HFFc6 (cell line): ENCODE measurements around the gene AIF1L. TPM values are rescaled to one million over a fixed set of nuclear protein-coding genes. Genes with fewer than 3 reads are reported as not detected.
"Not testable (repeated sequence)": the region's sequence is repeated elsewhere in the genome, so short reads cannot be mapped to it uniquely, and the experiment has no call there.

Source experiments
- DNase-seq: peaks from one replicate; pipeline ENCODE4 v3.0.0-alpha.2; 2018
- H3K27ac Mint-ChIP-seq: 2 replicates; pipeline ENCODE4 v1.8.0; 2020; ENCODE audit warnings: mild to moderate bottlenecking, mixed read lengths
- H3K27me3 Mint-ChIP-seq: 2 replicates; pipeline ENCODE4 v1.8.0; 2021; ENCODE audit warnings: mild to moderate bottlenecking, moderate library complexity, mixed read lengths; ENCODE audit not compliant: insufficient read depth
- H3K36me3 Mint-ChIP-seq: 2 replicates; pipeline ENCODE4 v1.8.0; 2021; ENCODE audit warnings: low read depth, mixed read lengths
- H3K4me1 Mint-ChIP-seq: 2 replicates; pipeline ENCODE4 v1.8.0; 2020; ENCODE audit warnings: low read depth, mixed read lengths
- H3K4me3 Mint-ChIP-seq: 2 replicates; pipeline ENCODE4 v1.8.0; 2020; ENCODE audit warnings: mild to moderate bottlenecking, moderate library complexity, mixed read lengths
- H3K9me3 Mint-ChIP-seq: 2 replicates; pipeline ENCODE4 v1.8.0; 2020; ENCODE audit warnings: mild to moderate bottlenecking, mixed read lengths
- total RNA-seq, 6 experiments: library from RNA; stranded (reverse); fragmentation: NEBNext Ultra II Directional; extraction: Animal tissue kit (Norgen Biotek cat#: 25700); gene quantifications; 2 replicates in 1 of 6; 3 replicates in 5 of 6; pipeline ENCODE4 v1.2.3, GENCODE V29; 2021
- TF ChIP-seq, protein P1 (sequence below): fragments of 200-600 bp; sonication (generic); IDR thresholded peaks from 2 replicates; pipeline ENCODE4 v1.5.0; 2021; ENCODE audit warnings: antibody characterized with exemption, mild to moderate bottlenecking

AIF1L gene
- total RNA-seq, 6 experiments from 2014 or later = 0.05 to 0.37 (median 0.21) TPM

DNA sequence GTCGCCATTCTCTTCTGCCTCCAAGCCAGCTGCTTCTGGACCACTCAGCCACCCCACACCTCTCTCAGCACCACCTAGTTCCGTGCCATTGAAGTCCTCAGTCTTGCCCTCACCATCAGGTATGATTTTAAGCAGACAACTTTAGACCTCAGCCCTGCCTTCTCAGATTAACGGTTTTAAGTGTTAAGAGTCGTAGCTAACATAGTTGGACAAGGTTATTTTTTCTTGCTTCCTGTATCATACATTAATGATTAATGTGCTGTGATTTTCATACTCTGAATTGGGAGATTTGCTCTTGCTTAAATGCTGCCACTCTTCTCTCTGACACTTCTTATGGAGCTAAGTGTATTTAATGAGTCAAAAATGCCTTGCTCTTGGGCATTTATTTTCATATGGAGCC, 49.9 kb downstream of the AIF1L start:
- Mint-ChIP-seq H3K9me3 (no peaks in the 10 kb centered on the region), H3K4me3 (no peak overlapping the region), H3K27ac (no peak overlapping the region), H3K4me1 (no peaks in the 10 kb centered on the region), H3K36me3 (peaks cover 15% of the 10 kb centered on the region), H3K27me3 (no peaks in the 10 kb centered on the region; the same call in 1 of the 2 replicates)
- DNase-seq = no peak
- TF ChIP-seq, protein P1, sequence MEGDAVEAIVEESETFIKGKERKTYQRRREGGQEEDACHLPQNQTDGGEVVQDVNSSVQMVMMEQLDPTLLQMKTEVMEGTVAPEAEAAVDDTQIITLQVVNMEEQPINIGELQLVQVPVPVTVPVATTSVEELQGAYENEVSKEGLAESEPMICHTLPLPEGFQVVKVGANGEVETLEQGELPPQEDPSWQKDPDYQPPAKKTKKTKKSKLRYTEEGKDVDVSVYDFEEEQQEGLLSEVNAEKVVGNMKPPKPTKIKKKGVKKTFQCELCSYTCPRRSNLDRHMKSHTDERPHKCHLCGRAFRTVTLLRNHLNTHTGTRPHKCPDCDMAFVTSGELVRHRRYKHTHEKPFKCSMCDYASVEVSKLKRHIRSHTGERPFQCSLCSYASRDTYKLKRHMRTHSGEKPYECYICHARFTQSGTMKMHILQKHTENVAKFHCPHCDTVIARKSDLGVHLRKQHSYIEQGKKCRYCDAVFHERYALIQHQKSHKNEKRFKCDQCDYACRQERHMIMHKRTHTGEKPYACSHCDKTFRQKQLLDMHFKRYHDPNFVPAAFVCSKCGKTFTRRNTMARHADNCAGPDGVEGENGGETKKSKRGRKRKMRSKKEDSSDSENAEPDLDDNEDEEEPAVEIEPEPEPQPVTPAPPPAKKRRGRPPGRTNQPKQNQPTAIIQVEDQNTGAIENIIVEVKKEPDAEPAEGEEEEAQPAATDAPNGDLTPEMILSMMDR = no peak

DNA sequence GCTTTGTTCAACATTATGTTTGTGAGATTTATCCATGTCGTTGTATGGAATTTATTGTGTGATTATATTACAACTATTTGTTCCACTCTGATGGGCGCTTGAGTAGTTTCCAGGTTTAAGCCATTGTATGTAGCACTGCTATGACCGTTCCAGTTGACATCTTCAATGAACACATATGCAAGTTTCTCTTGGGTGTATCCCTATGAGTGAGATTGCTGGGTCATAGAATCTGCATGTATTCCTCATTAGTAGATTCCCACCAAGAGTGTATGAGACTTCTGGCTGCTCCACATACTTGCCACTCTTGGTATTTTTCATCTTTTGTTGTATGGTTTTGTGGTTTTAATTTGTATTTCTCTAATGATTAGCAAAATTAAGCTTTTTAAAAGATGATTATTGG, 51.9 kb downstream of the AIF1L start:
- Mint-ChIP-seq H3K4me1 (no peaks in the 10 kb centered on the region), H3K4me3 (no peak overlapping the region), H3K27me3 (no peaks in the 10 kb centered on the region; the same call in 1 of the 2 replicates), H3K27ac (no peak overlapping the region), H3K36me3 (peaks cover 19% of the 10 kb centered on the region), H3K9me3 (no peaks in the 10 kb centered on the region)
- TF ChIP-seq, protein P1 = no peak
- no peak for DNase-seq

DNA sequence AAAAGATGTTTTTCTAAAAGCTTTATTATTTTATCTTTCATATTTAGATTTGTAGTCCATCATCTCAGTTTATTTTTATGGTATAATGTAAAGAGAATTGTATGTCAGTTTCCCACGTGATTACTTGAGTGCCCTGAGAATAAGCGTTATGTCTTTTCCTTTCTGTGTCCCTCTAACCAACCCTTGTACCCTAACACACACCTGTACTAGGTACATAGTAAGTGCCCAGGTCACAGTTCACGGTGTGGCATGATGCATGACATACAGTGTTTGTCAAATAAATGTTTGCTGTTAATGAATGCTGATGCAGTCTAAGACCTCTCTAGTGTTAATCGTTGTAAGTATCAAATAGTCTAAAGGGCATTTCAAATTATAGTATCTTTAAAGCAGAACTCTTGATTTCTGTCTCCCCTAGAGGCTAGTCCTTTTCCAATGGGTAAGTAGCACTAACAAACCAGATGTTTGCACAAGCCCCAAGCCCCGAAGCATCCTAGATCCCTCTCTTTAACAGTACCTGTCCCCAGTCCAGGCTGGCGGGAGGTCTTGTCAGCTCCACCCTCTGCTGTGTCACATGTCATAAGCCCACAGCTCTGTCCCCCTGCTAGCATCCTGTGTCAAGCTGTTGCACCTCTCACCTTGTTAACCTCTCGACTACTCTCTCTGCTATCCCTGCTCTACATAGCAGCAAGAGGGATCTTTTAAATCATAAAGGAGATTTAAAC, 52.8 kb downstream of the AIF1L start:
- TF ChIP-seq, protein P1 = no peak
- H3K4me1 Mint-ChIP-seq = no peaks in the 10 kb centered on the region
- peaks cover 24% of the 10 kb centered on the region for H3K36me3 Mint-ChIP-seq
- no peaks in the 10 kb centered on the region for H3K9me3 Mint-ChIP-seq
- H3K27ac Mint-ChIP-seq = no peak overlapping the region
- no peak overlapping the region for H3K4me3 Mint-ChIP-seq
- DNase-seq = no peak
- no peaks in the 10 kb centered on the region; the same call in 1 of the 2 replicates for H3K27me3 Mint-ChIP-seq

DNA sequence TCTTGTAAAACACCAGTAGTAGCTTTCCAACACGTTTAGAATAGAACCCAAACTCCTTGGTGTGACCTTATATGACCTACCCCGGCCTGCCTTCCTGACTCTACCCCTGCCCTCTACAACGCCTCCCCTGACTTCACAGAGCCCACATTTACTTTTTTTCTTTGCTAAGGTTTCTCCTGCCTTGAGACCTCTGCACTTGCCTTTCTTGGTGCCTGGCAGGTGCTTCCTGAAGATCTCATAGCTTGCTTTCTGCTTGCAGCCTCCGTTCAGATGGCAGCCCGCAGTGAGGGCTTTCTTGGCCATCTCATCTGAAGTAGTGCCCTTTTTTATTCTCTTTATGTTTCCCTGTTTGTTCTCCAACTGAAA, 53.3 kb downstream of the AIF1L start:
- TF ChIP-seq, protein P1 = no peak
- no peak overlapping the region for H3K27ac Mint-ChIP-seq
- H3K4me1 Mint-ChIP-seq = no peaks in the 10 kb centered on the region
- no peak overlapping the region for H3K4me3 Mint-ChIP-seq
- H3K36me3 Mint-ChIP-seq = peaks cover 29% of the 10 kb centered on the region
- no peaks in the 10 kb centered on the region for H3K9me3 Mint-ChIP-seq
- DNase-seq = no peak
- no peaks in the 10 kb centered on the region; the same call in 1 of the 2 replicates for H3K27me3 Mint-ChIP-seq

DNA sequence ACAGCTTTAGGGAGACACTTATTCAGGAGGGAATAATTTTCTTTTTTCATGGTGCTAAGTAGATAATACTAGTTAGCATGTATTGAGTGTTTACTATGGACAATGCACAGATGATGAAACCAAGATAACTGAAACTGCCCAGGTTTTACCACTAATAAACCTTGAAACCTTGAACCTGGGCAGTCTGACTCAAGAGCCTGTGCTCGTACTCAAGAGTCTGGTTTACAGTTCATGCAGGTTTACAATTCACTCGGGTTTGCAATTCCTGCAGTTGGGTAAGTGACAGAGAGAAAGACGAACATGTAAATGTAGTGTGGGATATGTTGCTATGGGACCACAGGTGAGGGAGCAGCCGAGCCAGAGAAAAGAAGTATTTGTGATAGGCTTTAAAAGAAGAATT, 57.3 kb downstream of the AIF1L start:
- Mint-ChIP-seq H3K36me3 (peaks cover 23% of the 10 kb centered on the region), H3K4me1 (no peaks in the 10 kb centered on the region), H3K9me3 (no peaks in the 10 kb centered on the region), H3K4me3 (no peak overlapping the region), H3K27me3 (no peaks in the 10 kb centered on the region; the same call in 1 of the 2 replicates), H3K27ac (no peak overlapping the region)
- DNase-seq = no peak
- TF ChIP-seq, protein P1 = no peak

DNA sequence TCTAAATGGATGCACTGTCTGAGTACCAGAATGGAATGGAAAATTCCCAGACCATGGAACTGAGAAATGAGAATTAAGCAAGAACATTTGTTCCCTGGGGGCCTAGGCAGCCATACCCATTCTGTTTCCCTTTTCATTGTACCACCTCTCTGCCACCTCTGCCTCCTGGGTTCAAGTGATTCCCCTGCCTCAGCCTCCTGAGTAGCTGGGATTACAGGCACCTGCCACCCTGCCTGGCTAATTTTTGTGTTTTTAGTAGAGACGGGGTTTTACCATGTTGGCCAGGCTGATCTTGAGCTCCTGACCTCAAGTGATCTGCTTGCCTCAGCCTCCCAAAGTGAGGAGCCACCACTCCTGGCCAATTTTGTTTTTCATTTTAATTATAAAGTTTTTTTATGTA, 62.3 kb downstream of the AIF1L start:
- not testable (repeated sequence) for H3K27ac Mint-ChIP-seq, H3K27me3 Mint-ChIP-seq

More for the DNA sequence above, 62.3 kb downstream of the AIF1L start:
- H3K36me3 Mint-ChIP-seq = peaks cover 18% of the 10 kb centered on the region
- DNase-seq, H3K4me1 Mint-ChIP-seq, H3K9me3 Mint-ChIP-seq, H3K4me3 Mint-ChIP-seq: not testable (repeated sequence)
